GM12873 (cell line): ENCODE measurements around the gene CT83.

Experiments
- TF ChIP-seq, protein P1 (sequence below): IDR thresholded peaks from 2 replicates; pipeline ENCODE4 v1.5.1; 2012; ENCODE audit warnings: low read depth, mild to moderate bottlenecking, moderate library complexity, low read length, control low read depth; ENCODE audit not compliant: insufficient read depth; ENCODE audit errors: missing control alignments

CT83 gene

GRCh38 chrX:116435597-116435996 is 27.2 kb downstream of the CT83 start:
- TF ChIP-seq, protein P1, sequence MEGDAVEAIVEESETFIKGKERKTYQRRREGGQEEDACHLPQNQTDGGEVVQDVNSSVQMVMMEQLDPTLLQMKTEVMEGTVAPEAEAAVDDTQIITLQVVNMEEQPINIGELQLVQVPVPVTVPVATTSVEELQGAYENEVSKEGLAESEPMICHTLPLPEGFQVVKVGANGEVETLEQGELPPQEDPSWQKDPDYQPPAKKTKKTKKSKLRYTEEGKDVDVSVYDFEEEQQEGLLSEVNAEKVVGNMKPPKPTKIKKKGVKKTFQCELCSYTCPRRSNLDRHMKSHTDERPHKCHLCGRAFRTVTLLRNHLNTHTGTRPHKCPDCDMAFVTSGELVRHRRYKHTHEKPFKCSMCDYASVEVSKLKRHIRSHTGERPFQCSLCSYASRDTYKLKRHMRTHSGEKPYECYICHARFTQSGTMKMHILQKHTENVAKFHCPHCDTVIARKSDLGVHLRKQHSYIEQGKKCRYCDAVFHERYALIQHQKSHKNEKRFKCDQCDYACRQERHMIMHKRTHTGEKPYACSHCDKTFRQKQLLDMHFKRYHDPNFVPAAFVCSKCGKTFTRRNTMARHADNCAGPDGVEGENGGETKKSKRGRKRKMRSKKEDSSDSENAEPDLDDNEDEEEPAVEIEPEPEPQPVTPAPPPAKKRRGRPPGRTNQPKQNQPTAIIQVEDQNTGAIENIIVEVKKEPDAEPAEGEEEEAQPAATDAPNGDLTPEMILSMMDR, result no peak

- TF ChIP-seq, protein P1, result no peak
Observed at GRCh38 chrX:116427978-116428377, 34.8 kb downstream of the CT83 start.

GRCh38 chrX:116417968-116418367 is 44.8 kb downstream of the CT83 start:
- TF ChIP-seq, protein P1, result no peak

GRCh38 chrX:116417214-116417613 is 45.6 kb downstream of the CT83 start:
- TF ChIP-seq, protein P1, result no peak

DNA sequence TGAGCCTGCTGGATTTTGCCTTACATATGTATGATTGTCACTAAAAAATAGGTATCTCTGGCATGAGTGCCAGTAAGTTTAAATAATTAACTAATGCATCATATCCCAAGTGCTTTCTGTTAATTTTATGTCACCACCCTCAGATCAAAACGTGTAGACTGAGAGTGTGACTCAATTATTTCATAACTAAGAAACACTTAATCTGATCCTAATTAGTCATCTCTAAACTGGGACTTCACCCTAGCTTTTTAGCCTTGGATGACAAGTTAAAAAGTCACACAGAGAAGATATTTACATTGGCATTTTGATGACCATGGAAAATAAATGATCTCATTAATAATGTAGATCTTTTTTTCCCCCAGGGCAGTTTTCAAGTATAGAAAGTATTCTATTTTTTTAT is 49.5 kb downstream of the CT83 start:
- TF ChIP-seq, protein P1, result no peak
